ENCODE results near the gene MTRR. TPM values are rescaled to one million over a fixed set of nuclear protein-coding genes. Genes with fewer than 3 reads are reported as not detected.
"Not testable (repeated sequence)": the region's sequence is repeated elsewhere in the genome, so short reads cannot be mapped to it uniquely, and the experiment has no call there.

MTRR gene
- total RNA-seq, 4 donors from 2014 or later = 39.8 to 138 (median 49.3) TPM

DNA sequence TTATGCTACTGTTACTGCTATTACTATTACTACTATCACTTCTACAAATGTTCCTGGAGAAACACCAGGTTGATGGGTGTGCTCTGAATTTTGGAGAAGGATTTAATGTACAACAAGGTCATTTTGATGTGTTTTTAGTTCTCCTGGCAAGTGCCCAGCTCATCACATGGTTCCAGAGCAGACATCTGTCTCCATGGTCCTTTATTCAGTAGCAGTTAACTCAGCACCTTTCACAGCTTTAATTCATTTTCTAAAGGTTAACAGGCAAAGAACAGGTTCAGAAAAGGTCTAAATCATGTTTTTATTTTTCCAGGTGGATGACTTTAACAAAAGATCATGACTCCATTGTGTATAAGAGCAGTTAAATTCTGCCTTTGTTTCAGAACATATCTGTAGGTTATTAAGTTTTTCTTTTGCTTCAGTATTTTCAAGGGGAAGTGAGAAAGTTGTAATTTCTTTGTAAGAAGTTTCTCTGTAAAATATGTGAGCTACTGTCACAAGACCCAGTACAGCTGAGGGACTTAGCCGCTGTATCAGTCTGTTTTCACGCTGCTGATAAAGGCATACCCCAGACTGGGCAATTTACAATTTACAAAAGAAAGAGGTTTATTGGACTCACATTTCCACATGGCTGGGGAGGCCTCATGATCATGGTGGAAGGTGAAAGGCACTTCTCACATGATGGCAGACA, 41.9 kb downstream of the MTRR start:
- no peak for TF ChIP-seq POLR2A (IDR thresholded peaks at IDR 0.05)
- TF ChIP-seq, protein P1, sequence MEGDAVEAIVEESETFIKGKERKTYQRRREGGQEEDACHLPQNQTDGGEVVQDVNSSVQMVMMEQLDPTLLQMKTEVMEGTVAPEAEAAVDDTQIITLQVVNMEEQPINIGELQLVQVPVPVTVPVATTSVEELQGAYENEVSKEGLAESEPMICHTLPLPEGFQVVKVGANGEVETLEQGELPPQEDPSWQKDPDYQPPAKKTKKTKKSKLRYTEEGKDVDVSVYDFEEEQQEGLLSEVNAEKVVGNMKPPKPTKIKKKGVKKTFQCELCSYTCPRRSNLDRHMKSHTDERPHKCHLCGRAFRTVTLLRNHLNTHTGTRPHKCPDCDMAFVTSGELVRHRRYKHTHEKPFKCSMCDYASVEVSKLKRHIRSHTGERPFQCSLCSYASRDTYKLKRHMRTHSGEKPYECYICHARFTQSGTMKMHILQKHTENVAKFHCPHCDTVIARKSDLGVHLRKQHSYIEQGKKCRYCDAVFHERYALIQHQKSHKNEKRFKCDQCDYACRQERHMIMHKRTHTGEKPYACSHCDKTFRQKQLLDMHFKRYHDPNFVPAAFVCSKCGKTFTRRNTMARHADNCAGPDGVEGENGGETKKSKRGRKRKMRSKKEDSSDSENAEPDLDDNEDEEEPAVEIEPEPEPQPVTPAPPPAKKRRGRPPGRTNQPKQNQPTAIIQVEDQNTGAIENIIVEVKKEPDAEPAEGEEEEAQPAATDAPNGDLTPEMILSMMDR (IDR thresholded peaks at IDR 0.05) = no peak
- H3K27ac ChIP-seq = no peak overlapping the region
- H3K4me3 ChIP-seq (replicated peaks in 1 of 3) = no peak overlapping the region
- H3K4me1 ChIP-seq = no peaks in the 10 kb centered on the region
- H3K9me3 ChIP-seq = no peaks in the 10 kb centered on the region
- no peaks in the 10 kb centered on the region for H3K27me3 ChIP-seq
- 93 to 98% methylated on average over 2 of the region's 2 CpGs for WGBS, 2 donors
- no peaks in the 10 kb centered on the region for H3K36me3 ChIP-seq
- no peak for DNase-seq
- intact Hi-C loops (cut with DNase I) = no loop called here

DNA sequence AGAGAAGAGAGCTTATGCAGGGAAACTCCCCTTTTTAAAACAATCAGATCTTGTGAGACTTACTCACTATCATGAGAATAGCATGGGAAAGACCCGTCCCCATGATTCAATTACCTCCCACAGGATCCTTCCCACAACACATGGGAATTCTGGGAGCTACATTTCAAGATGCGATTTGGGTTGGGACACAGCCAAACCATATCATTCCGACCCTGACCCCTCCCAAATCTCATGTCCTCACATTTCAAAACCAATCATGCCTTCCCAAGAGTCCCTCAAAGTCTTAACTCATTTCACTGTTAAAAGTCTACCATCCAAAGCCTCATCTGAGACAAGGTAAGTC, 42.5 kb downstream of the MTRR start:
- H3K9me3 ChIP-seq; H3K27ac ChIP-seq; H3K36me3 ChIP-seq; DNase-seq; H3K4me3 ChIP-seq (replicated peaks in 1 of 3); H3K4me1 ChIP-seq; intact Hi-C loops (cut with DNase I); H3K27me3 ChIP-seq: not testable (repeated sequence)
- WGBS, 2 donors = 87% methylated on average over 3 of the region's 3 CpGs

DNA sequence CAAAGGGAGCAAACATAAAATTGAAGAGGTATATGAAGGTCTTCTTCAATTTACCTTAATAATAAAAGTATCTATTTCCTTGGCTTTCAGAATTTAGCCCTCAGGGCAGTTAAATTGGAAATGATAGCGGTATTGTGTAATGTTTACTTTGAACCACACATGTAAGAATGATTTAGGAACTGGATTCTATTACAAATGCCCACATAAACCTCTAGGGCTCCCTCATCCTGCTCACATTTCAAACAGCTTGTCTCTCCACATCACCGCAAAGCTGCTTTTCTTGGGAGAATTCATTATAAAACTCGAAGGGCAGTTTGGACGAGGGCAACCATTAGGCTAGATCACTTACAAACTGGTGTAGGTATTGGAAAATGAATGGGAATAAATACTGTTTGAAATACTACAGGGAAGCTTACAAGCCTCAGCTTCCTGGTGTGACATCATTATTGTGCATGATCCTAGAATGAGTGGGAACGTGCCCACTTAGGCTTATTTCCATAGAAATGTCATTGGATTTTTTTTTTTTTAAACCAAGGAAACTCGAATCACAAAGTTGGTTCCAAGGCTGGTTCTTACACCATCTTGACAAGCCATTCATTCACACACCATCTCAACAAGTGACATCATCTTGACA, 47.3 kb downstream of the MTRR start:
- Histone ChIP-seq H3K27ac (no peak overlapping the region), H3K36me3 (no peaks in the 10 kb centered on the region), H3K27me3 (no peaks in the 10 kb centered on the region), H3K9me3 (no peaks in the 10 kb centered on the region), H3K4me1 (no peaks in the 10 kb centered on the region), H3K4me3 (replicated peaks in 1 of 3) (no peak overlapping the region)
- no peak for DNase-seq
- 72 to 84% methylated on average over 6 of the region's 6 CpGs for WGBS, 2 donors
- TF ChIP-seq, protein P1 (IDR thresholded peaks at IDR 0.05) = no peak
- no peak for TF ChIP-seq POLR2A (IDR thresholded peaks at IDR 0.05)
- intact Hi-C loops (cut with DNase I) = no loop called here

DNA sequence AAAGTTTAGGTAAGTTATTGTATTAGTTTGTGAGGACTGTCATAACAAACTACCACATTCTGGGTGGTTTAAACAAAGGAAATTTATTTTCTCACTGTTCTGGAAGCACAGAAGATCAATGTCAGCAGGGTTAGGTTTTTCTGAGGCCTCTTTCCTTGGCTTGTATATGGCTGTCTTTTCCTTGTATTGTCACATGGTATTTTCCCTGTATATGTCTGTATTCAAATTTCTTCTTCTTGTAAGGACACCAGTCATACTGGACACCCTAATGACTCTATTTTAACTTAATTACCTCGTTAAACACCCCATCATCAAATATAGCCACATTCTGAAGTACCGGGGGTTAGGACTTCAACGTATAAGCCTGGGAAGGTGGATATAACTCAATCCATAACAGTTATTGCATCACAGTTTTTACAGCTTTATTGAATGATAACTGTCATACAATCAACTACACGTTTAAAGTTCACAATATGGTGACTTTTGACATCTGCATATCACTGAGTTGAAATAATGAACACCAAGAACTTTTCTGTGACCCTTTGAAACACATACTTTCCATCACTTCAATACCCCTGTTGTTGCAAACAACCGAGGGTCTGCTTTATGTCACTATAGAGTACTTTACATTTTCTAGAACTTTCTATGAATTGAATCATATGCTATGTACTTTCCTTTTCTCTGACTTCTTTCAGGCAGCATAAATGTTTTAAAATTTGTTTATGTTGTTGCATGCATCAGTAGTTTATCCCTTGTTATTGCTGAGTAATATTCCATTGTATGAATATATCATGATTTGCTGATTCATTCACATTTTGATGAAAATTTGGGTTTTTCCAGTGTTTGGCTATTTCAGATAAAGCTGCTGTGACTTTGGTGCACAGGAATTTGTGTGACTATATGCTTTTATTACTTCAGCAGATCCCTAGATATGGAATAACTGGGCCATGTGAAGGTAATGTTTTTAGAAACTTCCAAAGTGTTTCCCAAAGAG, 48.5 kb downstream of the MTRR start:
- Histone ChIP-seq H3K9me3 (no peaks in the 10 kb centered on the region), H3K4me3 (replicated peaks in 1 of 3) (no peak overlapping the region), H3K27me3 (no peaks in the 10 kb centered on the region), H3K27ac (no peak overlapping the region), H3K36me3 (no peaks in the 10 kb centered on the region), H3K4me1 (no peaks in the 10 kb centered on the region)
- DNase-seq = no peak
- no peak for TF ChIP-seq POLR2A (IDR thresholded peaks at IDR 0.05)
- TF ChIP-seq, protein P1 (IDR thresholded peaks at IDR 0.05) = no peak
- intact Hi-C loops (cut with DNase I) = no loop called here
- WGBS, 2 donors = 67 to 77% methylated on average over 5 of the region's 5 CpGs

DNA sequence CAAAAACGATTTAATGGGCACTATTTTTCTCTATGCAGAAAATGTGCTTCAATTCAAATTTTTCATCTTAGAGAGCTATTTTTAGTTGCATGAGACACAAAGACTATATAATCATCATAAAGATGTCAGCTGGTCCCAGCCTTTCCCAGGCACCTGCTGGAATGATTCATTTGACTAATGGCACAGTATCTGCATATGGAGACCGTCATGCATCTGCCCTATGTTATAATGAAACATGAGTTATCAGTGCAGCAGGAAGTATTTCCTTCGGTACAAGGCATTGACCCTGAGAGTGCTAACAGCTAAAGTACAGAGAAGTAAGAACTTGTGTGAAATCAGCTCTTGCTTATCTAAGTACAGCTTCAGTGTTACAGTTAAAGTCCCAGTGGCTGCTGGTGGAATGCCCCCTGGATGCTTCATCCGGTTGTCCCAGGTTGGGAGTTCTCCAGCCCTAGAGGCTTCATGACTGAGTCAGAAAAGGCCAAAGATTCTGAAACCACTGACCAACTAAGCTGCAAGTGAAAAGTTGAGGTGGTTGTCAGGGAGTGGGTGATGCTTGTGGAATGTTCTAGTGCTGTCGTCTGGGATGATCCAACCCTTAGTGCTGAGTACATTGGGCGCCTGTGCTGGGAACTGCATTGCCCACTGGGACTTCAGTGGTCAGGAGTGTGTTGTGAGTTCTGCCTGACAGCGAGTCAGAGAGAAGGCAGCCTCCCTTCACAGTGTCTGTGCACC, 57.2 kb downstream of the MTRR start:
- Histone ChIP-seq H3K27me3 (no peaks in the 10 kb centered on the region), H3K27ac (no peak overlapping the region), H3K4me1 (no peaks in the 10 kb centered on the region), H3K9me3 (no peaks in the 10 kb centered on the region), H3K4me3 (replicated peaks in 1 of 3) (no peak overlapping the region), H3K36me3 (no peaks in the 10 kb centered on the region)
- 75% methylated on average over 6 to 7 of the region's 7 CpGs for WGBS, 2 donors
- no peak for DNase-seq
- TF ChIP-seq, protein P1 (IDR thresholded peaks at IDR 0.05) = no peak
- no peak for TF ChIP-seq POLR2A (IDR thresholded peaks at IDR 0.05)
- intact Hi-C loops (cut with DNase I) = no loop called here

Measured in thyroid gland (tissue), 4 donors.